ENCODE measurements around the gene PTPRM.

- TF ChIP-seq YY1 (IDR thresholded peaks at IDR 0.05; ENCODE audit: insufficient read depth, insufficient read length) (no peak), ZNF274 (IDR thresholded peaks at IDR 0.05; ENCODE audit: low read depth, low read length) (no peak), SUZ12 (IDR thresholded peaks at IDR 0.05; ENCODE audit: extremely low read depth, insufficient read depth, insufficient read length) (no peak)
Measured at GRCh38 chr18:8416212-8417019, 849.3 kb downstream of the PTPRM start.
